Stimulated activated CD8-positive, alpha-beta memory T cell treated with anti-CD3 and anti-CD28 coated beads, Interleukin-12 subunit alpha, Interleukin-12 subunit beta, amount 100 ng/mL, for 4 hours (primary cell): ENCODE measurements around the gene STRADA.
A peak's percentile ranks its signal among the peaks of the same experiment; 100 is the strongest.

Source experiments
- DNase-seq: peaks from one replicate; pipeline ENCODE4 v3.0.0-alpha.2; 2020; ENCODE audit warnings: low read depth

STRADA gene

DNA sequence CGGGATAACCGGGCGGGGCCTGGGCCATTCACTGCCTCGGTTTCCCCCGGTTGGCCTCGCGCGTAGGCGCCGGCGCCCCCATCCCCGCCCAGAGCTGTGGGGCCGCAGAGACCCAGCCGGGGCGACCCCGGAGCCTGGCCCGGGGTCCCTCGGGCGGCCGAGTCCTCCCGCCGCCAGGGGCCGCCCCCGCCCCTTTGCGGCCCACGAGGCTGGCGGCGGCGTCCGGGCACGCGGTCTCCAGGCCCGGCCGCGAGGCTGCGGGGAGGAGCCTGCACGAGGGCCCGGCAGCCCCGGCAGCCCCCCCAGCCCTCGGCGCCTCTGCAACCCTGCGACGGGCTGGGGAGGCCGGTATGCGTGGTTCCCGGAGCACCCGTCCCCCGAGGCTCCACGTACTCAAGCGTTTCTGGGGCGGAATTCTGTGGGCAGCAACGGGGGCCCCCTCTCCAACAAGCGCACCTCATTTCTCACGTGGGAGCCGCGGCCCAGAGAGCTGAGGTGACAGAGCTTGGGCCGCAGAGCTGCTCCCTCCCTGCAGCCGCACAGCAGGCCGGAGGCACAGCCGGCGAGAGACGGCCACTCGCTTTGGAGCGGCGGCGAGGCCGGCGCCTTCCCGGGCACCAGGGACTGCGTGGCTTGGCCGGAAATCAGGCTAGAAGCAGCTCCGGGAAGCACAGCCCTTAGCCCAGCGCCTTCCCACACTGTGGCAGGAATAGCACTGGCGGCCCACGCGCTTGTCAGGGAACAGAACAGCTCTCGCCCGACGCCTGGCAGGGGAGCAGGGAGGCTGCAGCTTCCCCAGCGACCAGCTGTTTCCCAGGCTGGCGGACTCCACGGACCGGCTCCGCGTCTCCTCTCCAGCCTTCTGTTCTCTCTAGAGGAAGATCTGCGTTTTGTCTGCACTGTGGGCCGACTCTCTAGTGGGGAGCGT, 40.8 kb downstream of the STRADA start:
- peak; percentile 51 for DNase-seq

DNA sequence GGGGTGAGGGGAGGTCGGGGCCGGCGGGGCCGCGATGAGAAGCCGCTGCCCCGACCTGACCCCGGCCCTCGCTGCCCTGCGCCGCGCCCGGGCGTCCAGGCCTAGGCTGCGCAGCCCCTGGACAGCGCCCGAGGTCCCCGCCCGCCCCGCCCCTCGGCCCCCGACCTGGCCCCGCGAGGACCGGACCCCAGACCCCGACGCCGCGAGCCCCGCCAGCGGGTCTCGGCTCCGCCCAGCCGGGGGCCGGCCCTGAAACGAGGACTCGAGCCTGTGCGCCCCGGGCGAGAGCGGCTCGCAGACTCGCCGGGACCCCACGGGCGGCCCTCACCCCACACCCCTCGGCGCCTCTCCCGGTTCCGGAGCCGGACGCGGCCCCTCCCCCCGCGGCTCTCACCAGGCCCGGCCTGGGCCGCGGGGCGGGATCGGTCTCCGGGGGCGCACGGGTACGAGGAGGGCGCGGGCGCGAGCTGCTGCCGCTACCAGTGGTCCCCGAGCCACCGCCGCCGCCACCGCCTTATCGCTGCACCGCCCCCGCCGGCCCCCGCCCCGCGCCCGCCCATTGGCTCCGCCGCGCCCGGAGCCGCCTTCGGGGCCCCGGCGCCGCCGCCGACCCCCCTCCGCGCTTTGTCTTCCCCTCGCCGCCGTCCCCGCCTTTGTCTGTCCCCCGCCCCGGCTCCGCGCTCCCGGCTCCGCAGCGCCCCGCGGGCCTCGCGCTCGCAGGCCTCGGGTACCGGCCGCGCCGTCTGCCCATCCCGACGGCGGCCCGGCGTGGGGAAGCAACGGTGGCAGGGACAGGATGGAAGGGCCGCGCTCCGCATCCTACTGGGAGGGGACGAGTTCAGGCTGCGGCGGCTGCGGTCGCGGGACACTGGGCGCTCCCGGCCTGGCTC, 41.7 kb downstream of the STRADA start, which contains the start of gene LIMD2:
LIMD2 (minus strand) TSS at position 488 of the 890 bp plus-strand sequence. CDS start 827 bp downstream, outside the sequence.
- DNase-seq = peak; percentile 86

DNA sequence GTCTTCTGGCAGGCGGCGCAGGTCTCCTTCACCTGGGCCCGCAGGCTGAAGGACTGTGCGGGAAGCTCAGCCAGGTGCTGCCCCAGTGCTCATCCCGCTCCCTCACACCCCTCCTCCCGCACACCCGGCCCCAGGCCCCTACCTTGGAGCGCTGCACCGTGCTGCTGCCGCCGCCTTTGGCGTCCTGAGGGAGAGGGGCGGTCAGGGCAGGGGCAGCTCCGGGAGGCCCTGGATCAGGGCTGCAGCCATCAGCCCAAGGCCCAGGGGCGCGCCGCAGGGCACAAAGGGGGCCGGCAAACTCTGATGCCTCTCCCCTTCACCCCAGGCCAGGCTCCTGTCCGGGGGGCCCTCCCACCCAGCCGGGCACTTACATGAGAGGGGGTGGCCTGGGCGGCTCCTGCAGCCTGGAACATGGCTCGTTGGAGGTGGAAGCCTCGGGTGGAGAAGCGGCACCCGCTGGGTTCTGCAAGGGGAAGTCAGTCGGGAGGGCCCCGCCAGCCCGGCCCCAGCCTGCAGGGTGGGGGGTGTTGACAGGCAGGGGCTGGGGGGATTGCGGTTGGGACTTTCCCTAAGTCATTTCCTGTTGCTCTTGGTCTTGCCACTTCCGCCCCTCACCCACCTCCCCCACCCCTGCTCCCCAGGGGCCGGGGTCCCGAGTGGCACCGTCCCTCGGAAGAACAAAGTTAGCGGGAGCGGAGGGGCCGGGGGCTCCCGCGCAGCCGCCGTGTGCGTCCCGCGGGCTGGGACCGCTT, 42.5 kb downstream of the STRADA start:
- DNase-seq = peak; percentile 78

DNA sequence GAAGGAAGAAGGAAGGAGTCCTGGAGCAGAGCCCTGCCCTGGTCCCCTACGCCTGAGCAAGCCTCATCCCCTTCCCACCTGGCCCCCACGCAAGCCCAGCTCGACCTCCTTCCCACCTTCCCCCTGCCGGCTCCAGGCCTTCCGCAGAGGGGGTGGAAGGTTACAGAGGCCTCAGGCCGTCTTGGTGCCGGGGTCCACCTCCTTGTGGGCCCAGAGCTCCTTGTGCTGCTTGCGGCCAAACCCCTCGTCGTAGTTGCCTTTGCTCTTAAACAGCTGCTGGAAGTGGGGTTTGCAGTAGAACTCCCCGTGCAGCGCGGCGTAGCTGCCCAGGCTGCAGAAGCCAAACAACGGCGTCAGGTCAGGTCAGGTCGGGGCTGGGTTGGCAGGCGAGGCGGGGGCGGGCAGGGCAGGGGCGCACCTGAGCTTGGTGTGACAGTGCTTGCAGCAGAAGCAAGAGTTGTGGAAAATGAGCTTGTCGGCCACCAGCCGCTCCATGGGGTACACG, 43.2 kb downstream of the STRADA start:
- DNase-seq = no peak

DNA sequence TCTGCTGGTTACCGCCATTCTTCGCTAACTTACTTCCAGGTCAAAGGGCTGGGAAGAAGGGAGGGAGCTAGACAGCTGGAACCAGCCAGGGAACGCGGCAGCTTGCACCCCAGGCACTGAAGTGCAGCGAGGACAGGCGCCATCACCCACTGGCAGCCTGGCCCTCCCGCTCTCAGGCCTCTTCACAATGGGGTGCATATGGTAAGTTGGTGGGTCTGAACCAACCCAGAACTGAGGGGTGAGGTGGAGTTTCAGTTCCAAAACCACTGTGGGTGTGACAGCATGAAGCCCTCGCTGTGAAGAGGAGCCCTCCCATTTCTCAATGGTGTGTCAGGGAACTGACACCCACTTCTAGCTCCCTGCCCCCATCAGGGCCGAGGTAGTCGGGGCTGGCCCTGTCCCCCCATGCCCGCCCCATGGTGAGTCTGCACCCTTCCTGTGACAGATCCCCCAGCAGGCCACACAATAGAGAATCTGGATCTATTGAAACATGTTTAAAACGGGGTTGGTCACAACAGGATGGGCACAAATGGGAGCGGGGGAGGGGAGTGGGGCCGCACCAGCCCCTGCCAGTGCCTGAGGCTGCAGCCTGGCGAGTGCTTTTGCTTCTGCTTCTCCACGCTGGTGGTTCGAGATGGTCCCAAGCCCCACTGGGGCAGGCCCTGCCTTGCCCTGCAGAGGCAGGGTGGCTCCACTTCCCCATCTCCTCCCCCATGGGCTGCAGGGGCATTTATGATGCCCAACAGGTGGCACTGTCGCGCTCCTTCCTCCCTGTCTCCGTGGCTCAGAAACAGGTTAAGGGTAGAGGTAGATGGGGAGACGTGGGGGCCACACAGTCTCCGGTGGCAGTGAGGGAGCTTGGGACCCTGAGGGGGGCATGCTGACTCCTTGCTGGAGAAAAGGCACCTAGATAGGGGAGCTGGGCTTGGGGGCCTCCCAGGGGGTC, 44.0 kb downstream of the STRADA start:
- peak; percentile 53 for DNase-seq

DNA sequence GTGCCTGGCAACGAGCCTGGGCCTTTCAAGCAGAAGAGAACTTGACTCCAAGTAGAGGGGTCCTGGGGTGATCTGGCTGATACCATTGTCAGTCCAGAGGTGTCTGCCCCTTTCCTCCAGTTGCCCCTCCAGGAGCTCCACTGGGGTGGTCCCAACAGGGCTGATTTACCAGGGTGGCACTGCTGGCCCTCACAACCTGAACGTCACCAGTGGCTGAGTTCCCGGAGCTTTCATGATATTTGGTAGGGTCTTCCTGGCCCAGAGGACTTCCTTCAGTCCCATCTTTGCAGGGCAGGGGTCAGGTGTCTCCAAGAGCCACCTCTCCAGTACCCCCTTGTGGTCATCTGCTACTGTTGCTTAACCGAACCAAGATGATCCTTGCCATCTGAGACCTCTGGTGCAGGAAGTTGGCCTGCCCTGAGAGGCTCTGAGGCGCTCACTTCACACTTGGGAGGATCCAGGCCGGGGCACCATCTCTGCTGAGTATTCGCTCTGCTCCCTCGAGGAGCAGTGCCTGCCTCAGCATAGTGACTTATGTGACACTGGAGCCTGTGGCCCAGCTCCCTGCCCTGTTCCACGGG, 45.1 kb downstream of the STRADA start:
- no peak for DNase-seq

DNA sequence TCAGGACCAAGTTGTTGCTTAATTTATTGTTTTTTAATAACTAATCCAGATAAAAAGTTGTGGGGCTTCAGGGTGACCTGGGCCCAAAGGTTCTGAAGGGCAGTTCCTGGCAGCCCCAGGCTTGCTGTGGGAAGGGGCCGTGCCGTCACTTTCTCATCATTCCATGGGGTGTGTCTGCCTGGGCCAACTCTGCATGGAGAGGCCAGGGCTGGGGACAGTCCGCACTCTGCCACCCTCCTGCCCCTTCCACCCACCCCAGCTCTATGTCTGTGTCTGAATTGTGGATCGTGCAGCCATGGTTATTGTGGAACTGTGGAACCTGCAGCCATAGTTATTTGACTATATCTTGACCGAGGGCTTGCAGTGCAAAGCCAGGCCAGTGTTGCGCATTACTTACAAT, 45.7 kb downstream of the STRADA start:
- DNase-seq = no peak

DNA sequence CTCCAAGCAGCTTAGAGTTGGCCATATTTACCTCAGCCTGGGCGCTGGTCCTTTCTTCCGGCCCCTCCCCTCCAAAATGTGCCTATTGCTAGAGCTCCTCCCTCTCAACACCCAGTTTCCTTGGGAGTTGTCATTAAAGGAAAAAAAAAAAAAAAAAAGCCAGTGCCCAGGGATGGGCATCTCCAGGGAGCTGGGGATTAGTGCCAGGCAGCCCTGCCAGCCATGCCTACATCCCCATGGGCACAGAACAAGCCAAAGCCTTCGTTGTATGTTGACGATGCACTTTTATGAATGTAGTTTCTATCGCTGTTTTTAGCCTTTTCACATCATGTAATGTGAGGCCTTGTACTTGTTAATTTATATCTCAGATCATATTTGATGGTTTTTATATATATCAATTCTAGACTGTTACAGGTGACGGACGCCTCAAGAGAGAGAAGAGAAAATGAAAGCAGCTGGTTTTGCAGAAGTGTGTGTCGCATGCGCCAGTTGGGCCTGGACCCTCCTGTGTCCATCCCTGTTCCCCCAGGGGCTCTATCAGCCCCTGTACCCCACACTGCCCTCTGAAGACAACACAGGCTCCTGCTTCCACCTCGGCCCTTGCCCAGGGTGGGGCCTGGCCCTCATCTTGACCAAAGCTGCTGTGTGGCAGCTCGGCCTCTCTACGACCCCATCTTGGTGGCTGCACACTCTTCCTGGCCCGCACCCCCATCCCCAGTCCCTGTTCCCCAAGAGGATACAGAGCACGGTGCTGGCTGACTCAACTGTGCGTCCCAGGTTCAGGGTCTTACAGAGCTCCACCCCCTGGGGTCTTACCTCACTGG, 46.4 kb downstream of the STRADA start:
- no peak for DNase-seq

DNA sequence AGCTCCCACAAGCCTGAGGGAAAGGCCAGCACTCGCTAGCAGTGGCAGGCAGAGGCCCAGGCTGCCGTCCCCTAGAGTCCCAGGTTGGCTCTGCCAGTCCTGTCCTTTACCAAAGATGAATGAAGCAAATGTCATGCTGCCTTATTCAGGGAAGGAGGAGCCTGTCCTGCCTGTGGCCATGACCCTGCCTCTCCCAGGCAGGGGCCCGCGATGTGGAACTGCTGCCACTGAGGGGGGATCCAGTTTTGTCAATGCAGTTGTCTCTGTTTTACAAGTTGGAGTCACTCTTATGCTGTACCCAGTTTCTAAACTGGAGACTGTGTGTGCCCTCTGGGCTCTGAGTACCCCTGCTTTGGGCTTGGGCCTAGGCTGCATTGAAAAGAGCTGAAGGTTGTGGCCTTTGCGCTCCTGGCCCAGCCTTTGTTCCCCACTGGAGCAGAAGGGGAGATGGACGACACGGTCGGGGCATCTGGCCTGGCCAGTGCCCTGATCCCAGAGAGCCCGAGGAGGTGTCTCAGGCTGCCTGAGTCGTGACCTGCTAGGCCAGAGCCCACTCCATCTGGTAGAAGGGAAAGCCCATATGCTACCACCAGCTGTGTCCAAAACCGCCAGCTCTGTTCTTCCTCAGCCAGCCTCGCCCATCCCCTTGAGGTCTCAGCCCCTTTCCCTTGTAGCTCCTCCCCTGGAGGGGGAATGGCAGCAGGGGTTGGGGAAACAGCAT, 47.2 kb downstream of the STRADA start:
- no peak for DNase-seq

DNA sequence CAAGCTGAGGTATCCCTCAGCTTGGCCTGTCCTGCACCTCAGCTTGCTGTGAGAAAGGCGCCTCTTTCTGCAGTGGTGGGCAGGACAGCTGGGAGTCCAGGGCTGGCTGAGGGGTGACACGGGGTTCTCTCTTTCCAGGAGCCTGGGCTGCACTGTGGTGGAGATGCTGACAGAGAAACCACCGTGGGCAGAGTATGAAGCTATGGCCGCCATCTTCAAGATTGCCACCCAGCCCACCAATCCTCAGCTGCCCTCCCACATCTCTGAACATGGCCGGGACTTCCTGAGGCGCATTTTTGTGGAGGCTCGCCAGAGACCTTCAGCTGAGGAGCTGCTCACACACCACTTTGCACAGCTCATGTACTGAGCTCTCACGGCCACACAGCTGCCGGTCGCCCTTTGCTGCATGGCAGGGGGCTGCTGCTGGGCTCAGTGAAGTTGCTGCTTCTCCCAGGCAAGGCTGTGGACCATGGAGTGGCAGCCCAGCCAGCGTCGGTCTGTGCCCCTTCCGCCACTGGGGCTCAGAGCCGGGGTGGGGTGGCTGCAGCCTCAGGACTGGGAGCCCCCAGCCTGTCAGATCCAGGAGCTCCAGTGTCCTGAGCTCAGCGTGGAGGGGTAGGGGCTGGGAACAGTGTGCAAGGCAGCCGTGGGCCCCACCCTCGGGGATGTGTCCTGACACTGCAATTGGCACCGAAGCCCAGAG, 48.0 kb downstream of the STRADA start:
- no peak for DNase-seq

DNA sequence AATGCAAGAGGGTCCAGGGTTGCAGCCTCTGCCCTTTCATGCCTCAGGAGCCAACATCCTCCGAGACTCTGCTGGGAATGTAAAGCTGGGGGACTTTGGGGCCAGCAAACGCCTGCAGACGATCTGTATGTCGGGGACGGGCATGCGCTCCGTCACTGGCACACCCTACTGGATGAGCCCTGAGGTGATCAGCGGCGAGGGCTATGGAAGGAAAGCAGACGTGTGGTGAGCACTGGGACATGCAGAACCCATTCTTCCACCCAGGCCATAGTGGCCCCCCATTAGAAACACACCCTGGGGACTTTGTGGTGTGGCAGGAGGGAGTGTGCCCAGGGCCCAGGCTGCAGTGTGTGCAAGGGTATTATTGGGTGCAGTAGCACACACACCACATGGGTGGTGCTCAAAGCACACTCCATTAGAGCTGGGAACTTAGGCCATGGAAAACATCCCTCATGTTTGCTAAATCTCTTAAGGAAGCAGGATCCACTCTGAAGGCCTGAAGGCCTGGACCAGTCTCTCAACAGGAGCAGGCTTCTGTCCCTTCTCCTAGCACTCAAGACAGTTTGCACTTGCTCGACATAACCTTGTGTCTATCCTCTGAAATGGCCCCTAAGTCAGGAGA, 49.3 kb downstream of the STRADA start:
- no peak for DNase-seq

DNA sequence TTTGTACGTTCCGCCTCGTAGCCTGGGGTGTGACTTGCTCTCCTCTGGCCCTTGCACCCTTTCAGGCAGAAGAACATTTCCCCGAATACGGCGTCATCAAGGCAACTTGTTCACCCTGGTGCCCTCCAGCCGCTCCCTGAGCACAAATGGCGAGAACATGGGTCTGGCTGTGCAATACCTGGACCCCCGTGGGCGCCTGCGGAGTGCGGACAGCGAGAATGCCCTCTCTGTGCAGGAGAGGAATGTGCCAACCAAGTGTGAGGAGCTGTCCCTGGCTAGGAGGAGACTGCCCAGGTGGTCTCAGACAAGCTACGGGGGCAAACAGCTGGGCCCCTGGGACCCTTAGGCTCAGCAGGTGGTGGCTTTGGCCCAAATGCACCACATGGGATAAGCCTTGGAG, 52.1 kb downstream of the STRADA start:
- DNase-seq = no peak

DNA sequence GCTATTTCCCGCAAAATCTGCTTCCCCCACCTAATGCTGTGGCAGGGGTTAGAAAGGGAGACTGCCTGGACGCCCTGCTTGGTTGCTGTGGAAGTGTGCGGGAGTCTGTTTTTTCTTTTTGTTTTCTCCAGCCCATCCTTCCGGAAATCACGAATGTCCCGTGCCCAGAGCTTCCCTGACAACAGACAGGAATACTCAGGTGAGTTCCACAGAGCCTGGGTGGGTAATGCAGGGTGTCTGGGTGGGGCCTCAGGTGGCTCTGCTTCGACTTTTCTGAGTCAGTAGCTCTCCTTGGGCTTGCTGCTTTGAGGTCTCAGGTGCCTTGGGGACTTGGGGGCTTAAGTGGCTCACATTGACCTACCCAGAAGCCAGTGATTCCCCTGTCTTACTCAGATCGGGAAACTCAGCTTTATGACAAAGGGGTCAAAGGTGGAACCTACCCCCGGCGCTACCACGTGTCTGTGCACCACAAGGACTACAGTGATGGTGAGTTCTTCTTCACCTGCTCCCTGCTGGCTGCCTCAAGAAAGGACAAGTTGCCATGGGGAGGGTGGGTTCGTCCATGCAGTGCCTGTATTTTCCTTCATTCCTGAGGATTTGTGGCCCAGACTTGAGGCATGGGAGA, 53.1 kb downstream of the STRADA start:
- DNase-seq = no peak

DNA sequence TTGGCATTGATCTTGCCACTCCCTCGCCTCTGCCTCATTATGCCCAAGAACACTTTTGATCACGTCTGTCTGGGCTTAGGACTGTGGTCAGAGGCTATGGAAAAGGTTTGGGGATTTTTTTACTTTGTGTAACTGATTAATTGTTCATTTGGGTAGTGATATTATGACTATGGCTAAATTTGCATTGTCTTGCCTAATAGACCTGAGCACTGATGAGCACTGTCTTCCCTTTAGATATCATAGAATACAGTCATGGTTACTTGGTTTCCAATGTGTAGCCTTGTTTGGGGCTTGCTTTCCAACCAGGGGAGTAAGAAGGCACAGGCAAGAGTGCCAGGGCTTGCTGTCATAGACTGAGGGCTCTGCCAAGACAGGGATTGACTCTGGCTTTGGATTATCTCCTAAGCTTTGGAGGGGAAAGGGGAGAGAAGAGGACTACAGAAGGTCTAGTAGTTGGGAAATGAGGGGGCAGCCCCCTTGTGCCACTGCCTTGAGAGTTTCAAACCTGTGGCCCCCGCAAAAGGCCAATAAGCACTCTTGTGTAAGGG, 55.4 kb downstream of the STRADA start:
- DNase-seq = no peak

DNA sequence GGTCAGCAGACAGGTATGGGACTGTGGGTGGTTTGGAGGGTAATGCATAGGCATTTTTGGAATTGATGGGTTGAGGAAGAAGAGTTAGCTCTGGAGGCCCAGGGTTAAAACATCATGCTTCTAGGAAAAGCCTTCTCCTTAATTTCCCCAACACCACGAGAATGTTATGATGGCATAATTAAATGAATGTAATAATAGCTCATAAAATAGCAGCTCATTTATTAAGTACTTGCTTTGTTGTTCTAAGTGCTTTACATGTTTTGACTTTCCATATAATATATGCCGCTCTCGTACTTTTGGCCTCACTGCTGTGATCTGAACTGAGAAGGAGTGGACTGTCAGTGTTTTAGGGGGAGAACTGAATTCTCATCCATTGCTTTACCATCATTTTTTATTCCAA, 56.0 kb downstream of the STRADA start:
- no peak for DNase-seq

DNA sequence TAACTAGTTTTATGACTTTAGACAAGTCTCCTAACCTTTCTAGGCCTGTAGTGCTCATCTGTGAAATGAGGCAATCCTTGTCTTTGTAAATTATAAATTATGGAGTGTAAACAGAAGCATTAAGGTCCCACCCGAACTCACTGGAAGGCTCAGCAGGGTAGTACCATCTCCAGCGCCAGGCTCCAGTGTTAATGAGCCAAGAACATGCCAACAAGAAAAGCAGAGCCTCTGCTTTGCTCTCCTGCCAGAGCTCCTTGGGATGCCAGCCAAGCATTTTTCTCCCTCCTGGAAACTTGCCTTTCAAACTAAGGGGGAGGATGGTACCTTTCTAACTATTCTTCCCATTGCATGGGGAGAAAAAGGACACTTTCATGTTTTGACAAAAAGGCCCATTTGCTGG, 56.6 kb downstream of the STRADA start:
- no peak for DNase-seq

DNA sequence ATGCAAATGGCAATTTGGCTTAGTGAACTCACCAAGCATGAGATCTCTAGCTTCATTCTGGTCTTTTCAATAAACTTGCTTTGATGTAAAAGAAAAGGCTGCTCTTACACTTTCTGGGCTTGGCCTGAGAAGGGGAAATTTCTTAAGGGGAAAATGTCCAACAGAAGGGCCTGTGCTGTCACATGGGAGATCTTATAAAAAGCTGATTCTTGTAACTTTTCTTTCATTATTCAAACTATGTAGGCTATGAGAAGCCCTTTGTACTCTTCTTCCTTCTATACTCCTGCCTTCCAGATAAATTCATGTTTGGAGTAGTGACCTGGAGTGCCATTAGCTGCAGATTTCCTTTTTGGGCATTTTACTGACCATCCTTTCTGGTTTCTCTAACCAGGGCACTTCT, 58.6 kb downstream of the STRADA start:
- no peak for DNase-seq
